ENCODE measurements around the gene C15orf61. TPM values are rescaled to one million over a fixed set of nuclear protein-coding genes. Genes with fewer than 3 reads are reported as not detected.

The C15orf61 gene
- total and polyA plus RNA-seq, 2 donors (not counting 1 experiment from before 2014, with no cell fraction given), result 6.1 to 6.3 TPM

- no peak for DNase-seq
- intact Hi-C loops (cut with micrococcal nuclease), result no loop called here
- no peak overlapping the region for H3K27ac Mint-ChIP-seq
- Histone ChIP-seq H3K36me3 (replicated peaks in 1 of 2; ENCODE audit: control extremely low read depth in 1 of 2, control insufficient read depth in 1 of 2, extremely low read depth in 1 of 2, insufficient read depth in 2 of 2, low read length in 1 of 2) (no peaks in the 10 kb centered on the region), H3K27ac (ENCODE audit: low read length in 2 of 2) (no peak overlapping the region), H3K4me2 (replicated peaks; ENCODE audit: low read depth, low read length, poor library complexity, severe bottlenecking) (no peak overlapping the region), H3K9me3 (ENCODE audit: control extremely low read depth in 1 of 3, control insufficient read depth in 2 of 3, insufficient read depth in 1 of 3, low read length in 2 of 3) (no peaks in the 10 kb centered on the region), H2AFZ (ENCODE audit: insufficient read depth, low read depth, low read length, poor library complexity, severe bottlenecking) (no peak overlapping the region), H3K4me1 (ENCODE audit: control insufficient read depth in 2 of 2, insufficient read depth in 2 of 2, low read length in 2 of 2) (peaks cover 12% of the 10 kb centered on the region in 2 donors), H3K4me3 (ENCODE audit: control extremely low read depth in 1 of 5, extremely low read depth in 1 of 5, insufficient read depth in 1 of 5, low read depth in 2 of 5, low read length in 4 of 5) (no peak overlapping the region), H3K27me3 (replicated peaks in 1 of 4; ENCODE audit: control extremely low read depth in 1 of 4, control insufficient read depth in 3 of 4, insufficient read depth in 4 of 4, low read length in 3 of 4) (no peaks in the 10 kb centered on the region), H3K9ac (ENCODE audit: low read length) (no peak overlapping the region), H4K20me1 (ENCODE audit: control insufficient read depth, insufficient read depth, low read length, poor library complexity, severe bottlenecking) (no peaks in the 10 kb centered on the region), H3K79me2 (ENCODE audit: control insufficient read depth, insufficient read depth, low read length) (no peaks in the 10 kb centered on the region)
- 95% methylated on average over 4 of the region's 4 CpGs for WGBS (ENCODE audit: insufficient coverage)
- no peak for ATAC-seq (ENCODE audit: low read depth)
- H3K9me3 Mint-ChIP-seq (ENCODE audit: insufficient read depth), result no peaks in the 10 kb centered on the region
- TF ChIP-seq EZH2 (IDR thresholded peaks at IDR 0.05; ENCODE audit: borderline replicate concordance, insufficient read depth, low read depth, low read length, poor library complexity, severe bottlenecking), result no peak
- TF ChIP-seq, protein P1, sequence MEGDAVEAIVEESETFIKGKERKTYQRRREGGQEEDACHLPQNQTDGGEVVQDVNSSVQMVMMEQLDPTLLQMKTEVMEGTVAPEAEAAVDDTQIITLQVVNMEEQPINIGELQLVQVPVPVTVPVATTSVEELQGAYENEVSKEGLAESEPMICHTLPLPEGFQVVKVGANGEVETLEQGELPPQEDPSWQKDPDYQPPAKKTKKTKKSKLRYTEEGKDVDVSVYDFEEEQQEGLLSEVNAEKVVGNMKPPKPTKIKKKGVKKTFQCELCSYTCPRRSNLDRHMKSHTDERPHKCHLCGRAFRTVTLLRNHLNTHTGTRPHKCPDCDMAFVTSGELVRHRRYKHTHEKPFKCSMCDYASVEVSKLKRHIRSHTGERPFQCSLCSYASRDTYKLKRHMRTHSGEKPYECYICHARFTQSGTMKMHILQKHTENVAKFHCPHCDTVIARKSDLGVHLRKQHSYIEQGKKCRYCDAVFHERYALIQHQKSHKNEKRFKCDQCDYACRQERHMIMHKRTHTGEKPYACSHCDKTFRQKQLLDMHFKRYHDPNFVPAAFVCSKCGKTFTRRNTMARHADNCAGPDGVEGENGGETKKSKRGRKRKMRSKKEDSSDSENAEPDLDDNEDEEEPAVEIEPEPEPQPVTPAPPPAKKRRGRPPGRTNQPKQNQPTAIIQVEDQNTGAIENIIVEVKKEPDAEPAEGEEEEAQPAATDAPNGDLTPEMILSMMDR (IDR thresholded peaks at IDR 0.05), result no peak
- POLR2A ChIA-PET, result no interaction called here
- CTCF ChIA-PET, result no interaction called here
- H3K27me3 Mint-ChIP-seq, result no peaks in the 10 kb centered on the region
- no peak overlapping the region for H3K4me3 Mint-ChIP-seq
- H3K4me1 Mint-ChIP-seq, result peaks cover 15% of the 10 kb centered on the region
Observed at GRCh38 chr15:67509918-67510317, 11.0 kb upstream of the C15orf61 start.

- Histone ChIP-seq H2AFZ (ENCODE audit: insufficient read depth, low read depth, low read length, poor library complexity, severe bottlenecking) (no peak overlapping the region), H3K36me3 (replicated peaks in 1 of 2; ENCODE audit: control extremely low read depth in 1 of 2, control insufficient read depth in 1 of 2, extremely low read depth in 1 of 2, insufficient read depth in 2 of 2, low read length in 1 of 2) (no peaks in the 10 kb centered on the region), H3K4me2 (replicated peaks; ENCODE audit: low read depth, low read length, poor library complexity, severe bottlenecking) (no peak overlapping the region), H3K79me2 (ENCODE audit: control insufficient read depth, insufficient read depth, low read length) (no peaks in the 10 kb centered on the region), H3K27ac (ENCODE audit: low read length in 2 of 2) (no peak overlapping the region), H4K20me1 (ENCODE audit: control insufficient read depth, insufficient read depth, low read length, poor library complexity, severe bottlenecking) (no peaks in the 10 kb centered on the region), H3K27me3 (replicated peaks in 1 of 4; ENCODE audit: control extremely low read depth in 1 of 4, control insufficient read depth in 3 of 4, insufficient read depth in 4 of 4, low read length in 3 of 4) (no peaks in the 10 kb centered on the region), H3K9ac (ENCODE audit: low read length) (no peak overlapping the region), H3K4me3 (ENCODE audit: control extremely low read depth in 1 of 5, extremely low read depth in 1 of 5, insufficient read depth in 1 of 5, low read depth in 2 of 5, low read length in 4 of 5) (no peak overlapping the region), H3K9me3 (ENCODE audit: control extremely low read depth in 1 of 3, control insufficient read depth in 2 of 3, insufficient read depth in 1 of 3, low read length in 2 of 3) (no peaks in the 10 kb centered on the region), H3K4me1 (ENCODE audit: control insufficient read depth in 2 of 2, insufficient read depth in 2 of 2, low read length in 2 of 2) (peaks cover 12% of the 10 kb centered on the region in 2 donors)
- H3K4me3 Mint-ChIP-seq, result no peak overlapping the region
- TF ChIP-seq EZH2 (IDR thresholded peaks at IDR 0.05; ENCODE audit: borderline replicate concordance, insufficient read depth, low read depth, low read length, poor library complexity, severe bottlenecking), result no peak
- peaks cover 14% of the 10 kb centered on the region for H3K4me1 Mint-ChIP-seq
- no peaks in the 10 kb centered on the region for H3K27me3 Mint-ChIP-seq
- ChIA-PET CTCF (no interaction called here), POLR2A (no interaction called here)
- DNase-seq, result no peak
- ATAC-seq (ENCODE audit: low read depth), result no peak
- H3K9me3 Mint-ChIP-seq (ENCODE audit: insufficient read depth), result no peaks in the 10 kb centered on the region
- H3K27ac Mint-ChIP-seq, result no peak overlapping the region
- WGBS (ENCODE audit: insufficient coverage), result no CpG with 5 or more reads among the region's 7 CpGs
- intact Hi-C loops (cut with micrococcal nuclease), result no loop called here
Observed at GRCh38 chr15:67510597-67511190, 10.2 kb upstream of the C15orf61 start.

Data from B cell (primary cell).